Measurements from ENCODE around the gene TBP.

GRCh38 chr6:170584954-170585498 lies 30.9 kb downstream of the TBP start:
- no peak for TF ChIP-seq POLR2AphosphoS5 (IDR thresholded peaks at IDR 0.05; ENCODE audit: low read depth)
- TF ChIP-seq CTCF (IDR thresholded peaks at IDR 0.05; ENCODE audit: insufficient read depth, low read length) = no peak
- TF ChIP-seq GABPA (IDR thresholded peaks at IDR 0.05; ENCODE audit: low read depth) = no peak
- no peak for TF ChIP-seq REST (IDR thresholded peaks at IDR 0.05; ENCODE audit: insufficient replicate concordance, low read depth)
